NCI-H1417 treated with DMSO at 0.1 percent for 48 hours (cell line): Measurements from ENCODE around the gene UMPS.
"Not testable (repeated sequence)": the region's sequence is repeated elsewhere in the genome, so short reads cannot be mapped to it uniquely, and the experiment has no call there.

ENCODE experiments used
- DNase-seq: peaks from one replicate; lab custom pipeline; 2025; lab: John Stamatoyannopoulos, UW

UMPS gene

DNA sequence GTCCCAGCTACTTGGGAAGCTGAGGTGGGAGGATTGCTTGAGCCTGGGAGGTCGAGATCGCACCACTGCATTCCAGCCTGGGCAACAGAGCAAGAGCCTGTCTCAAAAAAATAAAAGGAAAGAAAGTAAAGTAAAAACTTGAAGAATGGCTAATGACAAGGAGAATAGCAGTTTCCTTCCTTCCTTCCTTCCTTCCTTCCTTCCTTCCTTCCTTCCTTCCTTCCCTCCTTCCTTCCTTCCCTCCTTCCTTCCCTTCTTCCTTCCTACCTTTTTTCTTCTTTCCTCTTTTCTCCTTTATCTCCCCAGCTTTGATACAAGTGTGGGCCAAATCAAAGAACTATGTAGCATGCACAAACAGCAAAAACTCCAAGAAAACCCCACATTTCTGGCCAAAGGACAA lies 23.0 kb upstream of the UMPS start:
- not testable (repeated sequence) for DNase-seq

DNA sequence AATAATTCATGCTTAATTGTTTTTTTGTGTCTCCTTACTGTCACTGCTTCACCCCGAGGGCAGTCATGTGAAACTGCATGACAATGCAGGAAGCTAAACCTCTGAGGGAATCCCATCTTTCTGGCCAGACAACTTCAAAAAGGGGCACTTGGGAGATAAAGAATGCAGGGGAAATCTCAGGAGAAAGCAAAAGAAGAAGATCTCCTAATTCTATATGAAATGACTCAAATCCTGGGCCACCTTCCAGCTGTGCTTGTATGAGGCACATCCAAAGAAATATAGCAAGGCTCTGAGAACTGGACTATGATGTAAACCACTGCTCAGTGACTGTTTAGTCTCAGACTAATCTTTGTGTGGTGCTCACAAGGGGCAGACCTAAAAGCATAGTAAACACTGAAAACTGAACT lies 22.6 kb upstream of the UMPS start:
- no peak for DNase-seq

DNA sequence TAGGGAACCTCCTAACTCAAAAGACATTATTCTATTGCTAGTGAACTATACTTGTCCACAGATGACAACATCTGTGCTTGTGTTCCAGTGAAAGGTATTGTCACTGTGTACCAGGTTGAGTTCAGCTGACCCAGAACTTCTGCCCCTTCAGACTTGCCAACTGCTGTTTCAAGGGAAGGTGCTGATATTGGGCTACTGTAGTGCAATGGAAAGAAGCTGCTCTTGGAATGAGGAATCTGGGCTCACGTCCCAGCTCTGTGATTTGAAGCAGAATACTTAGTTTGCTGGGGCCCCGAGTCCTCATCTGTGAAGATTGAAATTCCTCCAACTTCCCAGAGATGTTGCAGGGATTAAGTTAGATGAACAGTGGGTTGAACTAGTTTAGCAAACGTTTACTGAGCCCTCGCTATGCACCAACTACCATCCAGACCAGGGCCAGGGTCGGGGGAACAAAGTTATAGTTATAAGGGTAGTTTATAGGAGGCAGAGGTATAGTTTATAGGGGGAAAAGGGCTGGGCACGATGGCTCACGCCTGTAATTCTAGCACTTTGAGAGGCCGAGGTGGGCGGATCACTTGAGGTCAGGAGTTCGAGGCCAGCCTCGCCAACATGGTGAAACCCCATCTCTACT lies 15.9 kb upstream of the UMPS start:
- no peak for DNase-seq

DNA sequence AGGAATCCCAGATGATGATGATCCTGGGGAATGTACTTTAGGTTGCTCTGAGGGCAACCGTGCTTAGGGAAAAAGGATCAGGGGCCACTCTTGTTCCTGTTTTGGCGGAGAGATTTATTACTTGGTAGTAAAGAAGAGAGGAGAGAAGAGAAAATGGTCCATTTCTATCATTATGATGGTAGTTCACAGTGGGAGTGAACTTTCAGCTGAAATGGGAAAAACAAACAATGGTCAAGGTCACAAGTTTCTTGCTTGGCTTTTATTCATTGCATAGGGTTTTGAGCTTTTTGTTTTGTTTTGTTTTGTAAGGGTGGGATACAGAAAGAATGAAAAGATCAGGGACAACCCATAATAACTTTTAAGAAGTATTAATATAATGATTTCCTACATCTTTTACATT lies 7.7 kb upstream of the UMPS start:
- no peak for DNase-seq

DNA sequence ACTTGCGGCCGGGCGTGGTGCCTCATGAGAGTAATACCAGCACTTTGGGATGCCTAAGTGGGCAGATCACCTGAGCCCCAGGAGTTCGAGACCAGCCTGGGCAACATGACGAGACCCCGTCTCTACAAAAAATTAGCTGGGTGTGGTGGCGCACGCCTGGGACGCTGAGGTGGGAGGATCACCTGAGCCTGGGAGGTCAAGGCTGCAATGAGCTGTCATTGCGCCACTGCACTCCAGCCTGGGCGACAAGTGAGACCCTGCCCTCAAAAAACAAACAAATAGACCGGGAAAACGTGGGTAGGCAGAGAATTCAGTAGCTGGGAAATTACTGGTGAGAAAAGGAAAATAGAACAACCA lies 667 bp downstream of the UMPS start:
- no peak for DNase-seq

DNA sequence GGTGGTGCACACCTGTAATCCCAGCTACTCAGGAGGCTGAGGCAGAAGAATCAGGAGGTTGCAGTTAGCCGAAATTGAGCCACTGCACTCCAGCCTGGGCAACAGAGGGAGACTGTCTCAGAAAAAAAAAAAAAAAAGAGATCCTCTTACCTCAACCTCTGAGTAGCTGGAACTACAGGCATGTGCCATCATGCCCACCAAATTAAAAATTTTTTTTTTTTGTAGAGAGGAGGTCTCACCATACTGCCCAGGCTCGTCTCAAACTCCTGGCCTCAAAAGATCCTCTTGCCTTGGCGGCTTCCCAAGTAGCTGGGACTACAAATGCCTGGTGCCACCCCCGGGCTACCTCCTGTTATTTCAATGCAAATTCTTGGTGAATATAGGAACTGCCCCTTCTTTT lies 1.5 kb downstream of the UMPS start:
- no peak for DNase-seq

DNA sequence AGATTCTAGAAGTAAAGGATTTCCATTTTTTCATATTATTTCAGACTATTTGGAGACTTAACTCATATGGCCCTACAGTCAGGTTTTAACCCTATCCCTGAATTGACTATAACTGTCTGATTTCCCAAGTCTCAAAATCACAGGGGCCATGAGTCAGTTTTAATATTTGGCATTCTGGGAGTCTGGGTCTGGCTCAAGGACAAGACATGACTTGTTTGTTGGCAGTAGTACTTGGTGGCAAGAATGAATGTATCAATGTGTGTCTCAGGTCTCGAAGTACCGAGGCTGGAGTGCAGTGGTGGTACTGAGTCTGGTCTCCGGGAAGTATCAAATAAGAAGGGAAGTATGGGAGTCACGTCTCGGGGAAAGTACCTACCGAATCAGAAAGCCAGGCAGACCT lies 10.8 kb downstream of the UMPS start:
- DNase-seq, result no peak

DNA sequence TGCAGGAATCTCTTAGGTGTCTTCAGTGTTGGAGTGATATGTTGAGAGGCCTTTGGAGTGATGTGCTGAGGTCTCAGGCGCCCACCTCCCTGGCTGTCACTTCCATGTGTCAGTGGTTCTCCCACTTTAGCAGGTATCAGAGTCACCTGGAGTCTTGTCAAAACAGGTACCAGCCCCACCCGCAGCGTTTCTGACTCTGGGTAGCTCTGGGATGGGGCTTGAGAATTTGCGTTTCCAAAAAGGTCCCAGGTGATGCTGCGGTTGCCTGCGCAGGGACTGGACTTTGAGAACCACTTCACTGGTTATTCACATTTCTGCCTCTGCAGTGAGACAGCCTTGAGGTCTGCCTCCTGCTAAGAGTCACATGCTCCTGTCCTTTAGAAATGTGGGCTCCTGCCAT lies 15.5 kb downstream of the UMPS start:
- no peak for DNase-seq

DNA sequence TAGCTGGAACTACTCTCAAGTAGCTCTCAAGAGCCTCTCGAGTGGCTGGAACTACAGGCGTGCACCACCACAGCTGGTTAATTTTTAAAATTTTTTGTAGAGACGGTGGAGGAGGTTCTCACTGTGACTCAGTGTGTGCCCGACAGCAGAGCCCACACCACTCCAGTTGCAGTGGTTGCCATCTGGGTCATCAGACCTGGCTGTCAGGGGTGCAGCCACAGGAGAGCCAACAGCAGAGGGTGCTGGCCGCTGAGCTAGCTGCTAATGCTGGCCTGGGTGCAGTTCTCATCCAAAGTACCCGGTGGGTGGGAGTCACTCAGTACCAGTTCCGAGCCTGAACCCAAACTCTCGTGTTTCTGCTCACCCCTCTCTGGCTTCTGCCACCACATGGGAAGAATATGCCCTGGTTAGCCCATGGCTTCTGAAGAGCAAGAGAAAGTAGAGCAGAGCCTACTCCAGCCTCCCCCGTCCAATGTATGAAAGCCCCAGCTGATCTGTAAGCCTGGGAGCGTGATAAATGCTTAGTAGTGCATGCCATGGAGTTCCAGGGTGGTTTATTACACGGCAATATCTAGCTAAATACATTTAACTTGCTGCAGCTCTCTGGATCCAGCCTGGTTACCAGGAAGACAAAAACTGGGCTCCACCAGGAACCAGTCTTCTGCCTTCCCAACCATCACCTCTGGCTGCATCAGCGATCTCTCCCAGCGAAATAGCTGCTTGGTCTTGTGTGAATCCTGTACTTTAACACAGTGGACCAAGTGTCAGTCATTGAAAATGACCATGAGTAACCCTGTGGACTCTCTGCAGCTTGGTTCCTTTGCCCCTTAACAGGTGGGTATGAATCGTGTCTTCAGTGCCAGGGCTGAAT lies 17.1 kb downstream of the UMPS start:
- no peak for DNase-seq

DNA sequence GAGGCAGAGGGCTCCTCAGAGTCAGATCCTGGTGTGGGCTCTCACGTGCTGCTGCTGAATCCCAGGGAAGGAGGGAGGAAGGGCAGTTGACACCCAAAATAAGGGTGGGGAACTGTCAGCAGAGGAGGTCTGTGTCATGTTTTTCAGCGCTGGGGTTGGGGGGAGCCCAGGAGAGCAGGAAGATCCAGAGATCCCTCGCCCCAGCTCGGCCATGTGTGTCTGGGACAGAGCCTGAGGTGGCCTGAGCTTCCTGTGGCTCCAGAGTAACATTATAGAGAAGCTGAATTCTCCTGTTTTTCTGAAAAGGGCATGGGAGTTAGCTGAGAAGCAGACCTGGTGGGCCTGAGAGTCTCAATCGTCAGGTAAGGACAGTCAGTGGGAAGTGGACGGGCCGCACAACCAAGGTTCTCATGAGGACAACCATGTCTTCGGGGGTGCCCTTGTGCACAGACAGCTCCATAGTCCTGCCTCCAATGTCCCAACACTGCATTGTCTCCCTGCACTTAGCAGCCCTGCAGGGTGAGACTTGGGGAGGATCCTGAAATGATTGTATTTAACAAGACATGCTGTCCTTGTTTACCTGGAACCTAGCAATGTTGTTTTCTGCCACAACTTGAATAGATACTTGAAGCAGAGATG lies 18.4 kb downstream of the UMPS start:
- DNase-seq, result no peak

DNA sequence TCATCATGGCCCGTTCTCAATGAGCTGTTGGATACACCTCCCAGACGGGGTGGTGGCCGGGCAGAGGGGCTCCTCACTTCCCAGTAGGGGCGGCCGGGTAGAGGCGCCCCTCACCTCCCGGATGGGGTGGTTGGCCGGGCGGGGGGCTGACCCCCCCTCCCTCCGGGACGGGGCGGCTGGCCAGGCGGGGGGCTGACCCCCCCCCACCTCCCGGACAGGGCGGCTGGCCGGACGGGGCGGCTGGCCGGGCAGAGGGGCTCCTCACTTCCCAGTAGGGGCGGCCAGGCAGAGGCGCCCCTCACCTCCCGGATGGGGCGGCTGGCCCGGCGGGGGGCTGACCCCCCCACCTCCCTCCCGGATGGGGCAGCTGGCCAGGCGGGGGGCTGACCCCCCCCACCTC lies 19.6 kb downstream of the UMPS start:
- DNase-seq, result not testable (repeated sequence)

DNA sequence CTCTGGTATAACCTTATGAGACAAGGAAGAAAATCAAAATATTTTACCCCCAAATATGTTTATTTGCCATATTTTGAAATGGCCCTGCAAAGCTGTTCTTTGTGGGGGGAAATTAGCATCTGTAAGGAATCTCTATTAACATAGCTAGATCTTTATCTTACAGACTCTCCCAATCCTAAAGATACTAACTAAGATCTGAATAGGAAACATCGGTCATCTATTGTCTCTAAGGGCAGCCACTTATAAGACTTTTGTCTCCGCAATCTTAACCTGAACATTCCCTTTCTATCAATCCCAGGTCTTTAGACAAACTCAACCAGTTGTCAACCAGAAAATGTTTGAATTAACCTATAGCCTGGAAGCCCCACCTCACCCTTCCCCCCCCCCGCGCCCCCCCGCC lies 21.2 kb downstream of the UMPS start:
- DNase-seq, result no peak

DNA sequence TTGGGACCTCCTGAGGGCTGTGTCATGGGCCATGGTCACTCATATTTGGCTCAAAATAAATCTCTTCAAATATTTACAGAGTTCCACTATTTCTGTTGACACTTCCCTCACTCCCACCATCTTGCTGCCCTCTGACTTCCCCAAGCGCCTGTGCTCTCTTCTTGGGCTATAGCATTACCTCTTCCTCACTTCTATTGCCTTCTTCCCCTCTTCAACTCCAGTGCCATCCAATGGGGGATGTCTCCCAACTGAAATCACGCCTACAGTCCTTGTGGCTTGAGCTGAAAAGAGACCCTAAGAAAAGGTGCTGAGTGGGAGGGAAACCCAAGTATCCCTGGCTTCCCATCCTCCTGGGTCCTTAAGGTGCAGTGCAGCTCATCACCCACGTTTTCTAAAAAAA lies 21.8 kb downstream of the UMPS start:
- DNase-seq, result no peak

DNA sequence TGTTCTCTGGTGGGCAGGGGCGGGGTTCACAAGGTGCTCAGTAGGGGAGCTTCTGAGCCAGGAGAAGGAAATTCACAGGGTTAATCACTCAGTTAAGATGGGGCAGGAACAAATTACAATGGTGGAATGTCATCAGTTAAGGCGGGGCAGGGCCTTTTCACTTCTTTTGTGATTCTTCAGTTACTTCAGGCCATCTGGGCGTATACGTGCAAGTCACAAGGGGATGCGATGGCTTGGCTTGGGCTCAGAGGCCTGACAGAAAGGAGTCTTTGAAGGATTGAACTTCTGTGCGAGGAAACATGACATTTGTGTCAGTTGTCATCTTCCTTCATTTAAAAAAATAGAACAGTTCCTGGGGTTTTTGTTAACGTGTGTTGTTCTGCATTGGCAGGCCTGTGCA lies 27.7 kb downstream of the UMPS start:
- DNase-seq, result not testable (repeated sequence)

DNA sequence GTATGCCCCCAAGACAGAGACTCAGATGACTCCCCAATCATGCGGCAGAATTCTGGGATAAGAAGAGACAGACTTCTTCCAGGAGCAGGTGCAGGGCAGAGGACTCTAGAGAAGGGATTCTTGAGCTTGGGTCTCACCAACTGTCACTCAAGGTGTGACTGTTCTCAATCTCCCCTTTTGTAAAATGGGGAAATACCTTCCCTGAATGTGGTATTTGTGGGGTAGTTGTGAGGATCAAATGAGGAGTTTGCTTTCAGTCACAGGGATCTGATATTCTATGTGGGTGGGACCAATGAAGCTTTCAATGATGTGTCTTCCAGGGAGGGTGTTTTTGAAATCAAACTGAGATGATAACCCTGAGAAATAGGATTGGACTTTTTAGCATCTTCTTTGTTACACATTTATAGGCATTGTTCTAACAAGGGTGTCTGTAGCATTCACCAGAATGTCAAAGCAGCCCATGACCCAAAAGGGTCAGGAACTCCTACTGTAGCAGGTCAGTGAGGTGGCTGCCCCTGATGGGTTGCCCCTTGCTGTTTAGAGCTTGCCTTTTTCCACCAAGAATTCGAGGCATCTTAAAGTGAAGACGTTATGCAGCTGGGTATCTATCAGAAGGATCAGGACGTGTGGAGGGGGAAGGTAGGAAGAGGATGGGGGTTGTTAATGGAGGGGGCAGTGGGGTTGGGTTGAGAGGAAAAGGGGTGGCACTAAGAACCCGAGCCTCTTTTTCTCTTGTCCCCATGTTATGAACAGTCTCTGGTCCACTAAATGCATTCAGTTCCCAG lies 28.8 kb downstream of the UMPS start:
- DNase-seq, result no peak

DNA sequence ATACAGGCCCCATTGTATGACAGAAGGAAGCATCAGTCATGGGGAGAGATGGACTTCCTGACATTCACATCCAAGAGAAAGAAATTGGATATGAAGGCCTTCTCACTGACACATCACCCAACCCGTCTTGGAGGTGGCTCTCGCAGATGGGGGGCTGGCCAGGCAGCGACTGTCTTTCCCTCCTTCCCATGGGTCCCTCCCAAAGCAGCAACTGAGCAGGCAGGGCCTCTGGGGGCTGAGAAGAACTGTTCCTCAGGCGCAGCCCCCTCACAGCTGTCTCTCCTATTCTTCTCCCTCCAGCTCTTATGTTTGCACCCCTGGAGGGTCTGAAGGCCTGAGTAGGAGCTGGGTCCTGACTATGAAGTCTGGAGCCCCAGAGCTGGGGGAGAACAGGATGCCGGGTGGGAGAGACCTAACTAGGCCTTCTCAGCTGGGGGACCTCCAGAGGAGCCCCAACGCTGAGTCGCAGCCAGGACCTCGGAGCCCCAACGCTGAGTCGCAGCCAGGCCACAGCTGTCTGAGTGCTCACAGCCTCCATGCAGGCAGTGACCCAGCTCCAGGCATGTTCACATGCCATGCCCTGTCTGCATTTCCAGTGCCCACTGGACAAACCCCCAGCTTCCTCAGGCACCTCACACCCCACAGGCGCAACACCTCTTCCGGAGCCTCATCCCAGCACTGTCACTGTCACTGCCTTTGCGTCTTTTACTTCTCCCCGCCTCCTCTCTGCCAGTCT lies 29.6 kb downstream of the UMPS start:
- DNase-seq, result no peak

DNA sequence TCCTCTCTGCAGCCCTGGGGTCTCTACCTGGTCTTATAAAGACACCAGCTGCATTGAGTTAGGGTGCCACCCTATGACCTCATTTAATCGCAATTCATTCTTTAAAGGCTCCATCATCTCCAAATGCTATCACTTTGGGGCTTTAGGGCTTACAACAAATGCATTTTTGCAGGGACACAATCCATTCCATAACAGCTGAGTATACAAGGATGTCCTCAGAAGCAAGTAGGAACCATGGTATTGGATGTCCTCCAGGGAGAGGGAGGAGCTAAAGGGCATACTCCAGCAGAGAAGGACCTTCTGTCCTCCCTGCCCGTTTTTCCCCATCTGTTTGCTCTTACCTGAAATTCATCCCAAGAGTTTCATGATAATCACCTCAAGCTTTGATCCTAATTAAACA lies 30.3 kb downstream of the UMPS start:
- DNase-seq, result no peak

DNA sequence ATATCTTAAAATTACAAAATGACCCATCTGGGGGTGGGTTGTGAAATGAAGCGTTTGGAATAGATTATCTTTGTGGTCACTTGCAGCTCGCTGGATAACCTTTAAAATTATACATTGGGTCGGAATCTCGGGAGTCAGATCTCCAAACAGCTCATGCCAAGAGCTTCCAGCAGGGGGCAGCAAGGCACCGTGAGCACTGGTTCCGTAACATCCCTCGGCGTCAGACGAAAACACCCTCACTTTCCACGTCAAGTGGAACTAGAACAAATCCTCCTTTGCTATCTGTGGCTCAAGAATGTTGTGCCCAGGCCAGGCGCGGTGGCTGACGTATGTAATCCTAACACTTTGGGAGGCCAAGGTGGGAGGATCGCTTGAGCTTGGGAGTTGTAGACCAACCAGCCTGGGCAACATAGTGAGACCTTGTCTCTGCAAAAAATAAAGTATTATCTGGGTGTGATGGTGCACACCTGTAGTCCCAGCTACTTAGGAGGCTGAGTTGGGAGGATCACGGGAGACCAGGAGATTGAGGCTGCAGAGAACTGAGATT lies 31.1 kb downstream of the UMPS start:
- DNase-seq, result no peak

DNA sequence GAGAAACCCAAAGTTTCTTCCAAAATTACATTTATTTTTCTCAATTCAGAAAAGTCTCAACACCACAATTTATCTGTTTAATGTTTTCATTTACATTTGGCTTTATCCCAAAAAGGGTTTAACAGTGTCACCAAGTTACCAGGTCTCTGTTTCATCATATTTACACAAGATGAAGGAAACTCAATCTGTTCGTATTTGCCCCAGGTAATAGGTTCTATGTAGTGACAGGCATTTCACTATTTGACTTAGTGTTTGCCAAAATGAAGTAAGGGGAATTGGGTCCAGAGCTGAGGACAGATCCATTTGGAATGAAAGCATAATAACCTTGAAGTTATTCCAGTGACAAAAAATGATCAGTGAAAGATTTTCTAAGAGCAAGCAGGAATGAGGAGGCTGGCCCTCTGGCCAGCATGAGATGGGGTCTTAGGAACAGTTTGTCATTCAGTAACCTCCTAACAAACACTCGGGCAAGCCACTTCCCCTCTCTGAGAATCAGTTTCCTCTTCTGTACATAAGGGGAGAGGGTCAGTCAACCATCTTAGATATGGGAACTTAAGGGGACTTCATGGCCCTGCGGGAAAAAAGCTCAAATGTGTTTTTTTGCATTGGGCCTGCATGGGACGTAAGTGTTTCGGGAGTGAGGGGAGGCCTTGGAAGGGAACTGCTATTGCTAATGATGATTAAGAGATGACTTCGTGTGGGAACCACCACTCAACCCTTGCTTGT lies 31.8 kb downstream of the UMPS start:
- no peak for DNase-seq

DNA sequence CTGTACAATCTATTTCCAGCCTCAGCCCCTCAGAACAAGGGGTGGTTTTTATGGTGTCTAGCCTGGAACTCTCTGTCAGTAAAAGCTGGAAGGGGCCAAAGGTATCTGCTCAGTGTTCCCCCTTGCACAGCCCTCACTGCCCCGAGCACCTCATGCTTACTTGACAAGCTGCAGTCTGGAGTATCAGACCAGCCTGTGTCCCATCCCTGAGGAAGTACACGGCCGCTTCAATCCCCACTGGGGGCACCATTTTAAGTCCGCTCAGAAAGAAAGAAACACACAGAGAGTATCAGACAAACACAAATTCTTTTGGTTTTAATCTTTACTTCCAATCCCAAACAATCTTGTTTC lies 32.4 kb downstream of the UMPS start:
- DNase-seq, result no peak

DNA sequence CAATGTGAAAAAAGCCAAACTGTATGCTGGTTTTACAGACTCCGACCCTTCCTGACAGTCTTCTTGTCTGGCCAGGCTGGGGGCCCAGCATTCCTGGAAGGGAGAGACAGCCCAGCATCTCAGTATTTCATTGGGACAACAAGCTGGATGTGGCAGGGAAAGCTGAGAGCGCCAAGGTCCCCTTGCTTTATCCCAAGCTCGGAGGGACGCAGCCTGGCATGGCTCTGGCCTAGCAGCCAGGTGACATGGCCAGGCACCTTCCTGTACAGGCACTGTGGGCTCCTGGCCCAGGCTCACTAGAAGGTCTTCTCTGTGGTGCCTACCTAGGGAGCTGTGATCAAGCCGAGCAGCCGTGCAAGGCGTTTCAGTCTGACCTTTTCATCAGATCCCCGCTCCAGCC lies 33.0 kb downstream of the UMPS start:
- no peak for DNase-seq
